HG03460 (cell line): ENCODE results near the gene CDK11B.
"Not testable (repeated sequence)": the region's sequence is repeated elsewhere in the genome, so short reads cannot be mapped to it uniquely, and the experiment has no call there.

Experiments
- ATAC-seq: cut with Tn5 transposase; IDR thresholded peaks from one replicate; pipeline ENCODE4 v1.9.1; 2021; ENCODE audit not compliant: unreplicated experiment

Gene CDK11B

DNA sequence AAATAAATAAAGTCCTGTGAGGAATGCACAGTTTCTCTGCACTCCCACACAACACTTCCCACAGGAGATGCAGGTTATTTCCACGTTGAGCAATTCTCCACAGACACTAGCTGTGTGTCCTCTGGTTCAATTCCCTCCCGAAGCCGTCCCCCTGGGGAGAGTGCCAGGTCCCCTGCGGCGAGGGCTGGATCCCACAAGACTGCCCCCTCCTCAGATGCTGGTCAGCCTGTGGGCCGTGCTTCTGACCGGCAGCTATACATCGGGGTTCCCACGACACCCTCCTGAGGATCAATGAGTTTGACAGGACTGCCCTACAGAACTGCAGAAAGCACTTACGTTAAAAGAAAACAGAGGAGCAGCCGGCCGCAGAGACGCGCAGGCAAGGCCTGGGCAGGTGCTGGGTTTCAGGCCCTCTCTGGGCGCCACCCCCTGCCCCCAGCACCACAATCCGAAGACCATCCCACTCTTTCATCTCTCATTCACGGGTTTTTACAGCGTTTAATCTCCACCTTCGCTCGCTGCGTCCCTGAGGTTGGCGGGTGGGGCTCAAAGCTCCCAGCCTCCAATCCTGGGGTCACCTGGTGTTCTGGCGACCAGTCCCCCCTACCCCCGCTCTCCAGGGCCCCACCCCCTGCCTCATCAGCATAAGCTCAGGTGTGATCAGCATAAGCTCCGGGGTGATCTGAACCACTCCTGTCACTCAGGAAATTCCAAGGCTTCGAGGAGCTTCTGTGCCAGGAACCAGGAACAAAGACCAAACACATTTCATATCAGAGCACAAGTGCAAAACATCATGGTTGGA, 24.5 kb upstream of the CDK11B start:
- no peak for ATAC-seq

DNA sequence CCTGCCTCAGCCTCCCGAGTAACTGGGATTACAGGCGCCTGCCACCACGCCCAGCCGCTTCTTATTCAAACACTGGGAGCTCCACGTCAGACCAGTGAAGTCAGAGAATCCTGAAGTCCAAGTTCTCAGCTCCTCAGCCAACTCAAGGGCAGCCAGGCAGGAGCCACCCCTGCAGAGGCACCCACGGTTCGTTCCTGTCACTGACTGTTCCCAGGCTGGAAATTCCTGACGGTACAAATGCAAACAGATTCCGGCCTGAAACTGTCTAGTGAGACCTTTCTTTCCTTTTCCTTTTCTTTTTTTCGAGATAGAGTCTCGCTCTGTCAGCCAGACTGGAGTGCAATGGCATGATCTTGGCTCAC, 22.1 kb upstream of the CDK11B start:
- no peak for ATAC-seq

DNA sequence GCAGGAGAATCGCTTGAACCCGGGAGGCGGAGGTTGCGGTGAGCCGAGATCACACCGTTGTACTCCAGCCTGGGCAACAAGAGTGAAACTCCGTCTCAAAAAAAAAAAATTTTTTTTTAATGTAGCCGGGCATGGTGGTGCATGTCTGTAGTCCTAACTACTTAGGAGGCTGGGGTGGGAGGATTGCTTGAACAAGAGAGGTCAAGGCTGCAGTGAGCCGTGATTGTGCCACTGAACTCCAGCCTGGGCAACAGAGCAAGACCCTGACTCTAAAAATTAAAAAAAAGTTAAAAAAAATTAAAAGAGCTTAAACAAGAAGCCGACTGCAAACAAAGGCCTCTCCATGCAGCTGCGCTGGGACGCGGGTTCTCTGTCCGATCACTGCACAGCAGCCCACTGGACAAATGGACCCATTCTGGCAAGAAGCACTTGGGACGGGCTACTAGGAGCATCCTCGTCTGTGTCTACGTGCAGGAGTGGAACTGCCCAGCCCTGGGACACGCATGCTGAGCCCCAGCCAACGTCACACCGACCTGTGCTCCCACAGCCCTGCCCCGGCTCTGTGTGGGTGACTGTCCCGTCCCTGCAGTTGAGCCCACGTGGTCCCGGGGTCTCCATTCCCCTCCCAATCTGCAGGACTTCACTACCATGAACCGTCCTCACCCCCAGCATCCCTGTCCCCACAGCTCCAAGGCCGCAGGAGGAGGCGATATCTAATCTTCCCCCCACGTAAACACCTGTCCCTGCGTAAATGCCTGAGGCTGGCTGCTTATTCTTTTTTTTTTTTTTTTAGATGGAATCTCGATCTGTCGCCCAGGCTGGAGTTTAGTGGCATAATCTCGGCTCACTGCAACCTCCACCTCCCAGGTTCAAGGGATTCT, 21.5 kb upstream of the CDK11B start:
- ATAC-seq, result no peak

DNA sequence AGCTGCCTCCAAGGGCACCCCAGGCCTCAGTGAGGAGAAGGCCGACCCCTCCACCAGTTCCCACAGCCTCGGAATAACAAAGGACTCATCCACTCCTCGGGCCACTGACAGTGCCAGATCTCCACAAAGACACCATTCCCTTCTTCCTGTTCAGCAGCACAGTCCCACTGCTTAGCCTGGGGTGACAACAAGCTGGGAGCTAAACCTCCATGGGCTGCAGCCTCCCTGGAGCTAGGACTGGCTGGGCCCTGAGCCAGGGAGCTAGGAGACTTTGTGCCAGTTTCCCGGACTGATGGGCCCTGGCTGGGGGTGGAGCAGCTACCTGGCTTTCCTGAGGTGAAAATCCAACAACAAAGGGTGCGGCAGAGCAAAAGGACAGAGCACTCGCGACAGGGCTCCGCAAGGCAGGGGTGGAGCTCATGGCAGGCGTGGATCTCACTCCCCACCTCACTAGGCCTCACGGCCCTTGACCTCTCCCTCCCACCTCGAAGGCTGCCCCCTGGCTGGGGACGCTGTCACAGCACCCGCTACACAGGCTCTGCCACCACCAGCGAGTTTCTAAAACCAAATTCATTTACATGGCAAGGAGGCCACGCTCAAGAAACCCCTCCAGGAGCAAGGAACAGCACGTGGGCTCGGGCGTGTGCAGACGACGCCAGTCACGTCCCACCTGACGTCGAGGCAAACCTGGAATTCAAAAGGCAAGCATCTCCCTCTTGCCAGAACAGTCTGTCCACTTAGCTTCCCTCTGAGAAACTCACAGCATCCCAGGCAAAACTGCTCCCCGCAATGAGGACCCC, 20.0 kb upstream of the CDK11B start:
- ATAC-seq, result no peak

DNA sequence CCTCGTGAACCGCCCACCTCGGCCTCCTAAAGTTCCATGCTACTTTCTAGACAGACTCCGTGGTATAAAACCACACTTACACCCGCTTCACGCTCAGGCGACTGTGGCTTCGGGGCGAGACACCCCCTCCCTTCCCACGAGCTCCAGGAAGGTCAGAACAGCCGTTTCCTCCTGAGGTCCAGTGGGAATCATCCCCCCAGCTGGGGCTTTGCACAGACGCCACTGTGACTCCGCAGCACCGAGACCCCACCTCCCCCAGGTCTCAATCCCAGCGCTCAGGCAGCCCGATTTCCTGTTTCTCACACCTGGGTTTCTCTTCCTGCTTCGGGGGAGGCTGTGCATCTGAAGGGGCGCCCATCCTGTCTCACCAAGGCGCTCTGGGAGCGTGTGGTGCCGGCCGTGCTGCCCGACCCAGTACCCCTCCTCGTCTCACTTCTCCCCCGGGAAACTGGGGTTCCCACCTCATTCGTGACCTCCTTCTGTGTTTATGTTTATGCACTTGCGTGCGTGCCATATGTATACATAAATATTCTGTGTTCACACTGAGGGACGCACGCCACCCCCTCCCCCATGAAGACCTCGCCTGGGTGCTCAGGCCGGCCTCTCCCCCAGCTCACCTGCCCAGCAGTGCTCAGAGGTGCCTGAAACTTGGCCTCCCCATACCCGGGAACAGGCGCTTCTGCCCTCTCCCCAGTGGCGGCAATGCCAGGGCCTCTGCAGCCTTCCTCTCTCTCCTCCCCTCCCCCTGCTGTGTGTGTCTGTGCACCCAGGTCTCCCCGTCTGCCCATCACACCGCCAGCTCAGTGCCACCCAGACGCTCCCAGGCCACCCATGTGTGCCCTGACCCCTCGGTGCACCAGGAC, 19.1 kb upstream of the CDK11B start:
- peak; percentile 72 for ATAC-seq

DNA sequence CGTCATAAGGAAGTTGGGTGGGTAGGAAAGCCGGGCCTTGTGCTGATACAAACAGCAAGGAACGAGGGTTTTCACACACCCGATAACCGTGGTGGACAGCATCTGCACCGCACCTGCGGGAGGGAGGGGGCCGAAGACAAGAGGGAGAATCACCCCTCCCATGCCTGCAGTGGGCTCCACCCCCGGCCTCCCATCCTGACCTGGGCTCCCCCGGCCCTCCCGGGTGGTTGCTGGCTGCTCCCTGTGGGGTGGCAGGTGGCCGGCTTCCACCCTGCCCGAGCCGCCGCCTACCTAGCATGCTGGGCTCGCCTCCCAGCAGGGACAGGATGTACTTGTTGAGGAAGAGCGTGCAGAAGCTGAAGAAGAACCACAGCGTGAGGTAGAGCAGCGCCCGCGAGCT, 17.3 kb upstream of the CDK11B start:
- not testable (repeated sequence) for ATAC-seq

DNA sequence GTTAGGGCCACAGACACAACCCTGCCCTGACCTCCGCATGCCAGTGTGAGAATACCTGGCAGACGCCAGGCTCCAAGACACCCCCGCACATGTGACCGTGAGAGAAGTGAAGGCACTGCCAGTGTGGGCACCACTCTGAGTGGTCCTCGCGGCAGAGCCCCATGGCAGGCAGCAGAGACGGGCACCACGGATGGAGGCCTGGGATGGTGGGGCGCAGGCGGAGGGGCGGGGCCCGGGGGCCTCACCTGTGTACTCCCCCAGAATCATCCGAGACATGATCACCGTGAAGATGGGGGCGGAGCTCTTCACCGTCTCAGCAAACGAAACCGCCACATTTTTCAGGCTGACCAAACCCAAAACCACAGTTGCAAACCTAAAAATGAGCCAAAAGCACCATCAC, 16.4 kb upstream of the CDK11B start:
- ATAC-seq, result not testable (repeated sequence)

DNA sequence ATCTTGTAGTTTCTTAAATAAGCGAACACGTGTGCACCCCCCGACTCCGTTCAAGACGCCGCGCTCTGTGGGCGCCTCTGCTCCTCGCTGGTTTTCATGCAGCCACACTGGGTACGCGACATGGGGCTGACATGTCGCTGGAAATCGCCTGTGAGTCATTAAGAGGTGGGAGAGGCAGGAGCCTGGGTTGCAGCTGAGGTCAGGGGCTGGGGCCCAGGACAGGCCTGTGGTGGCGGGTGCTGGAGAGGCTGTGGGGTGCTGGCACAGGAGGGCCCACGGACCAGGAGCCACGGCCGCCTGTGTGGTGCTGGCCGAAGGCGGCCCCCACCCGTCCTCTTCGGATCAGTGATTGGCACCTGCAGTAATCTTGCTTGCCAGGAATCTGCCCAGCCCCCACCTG, 16.0 kb upstream of the CDK11B start:
- ATAC-seq, result not testable (repeated sequence)

DNA sequence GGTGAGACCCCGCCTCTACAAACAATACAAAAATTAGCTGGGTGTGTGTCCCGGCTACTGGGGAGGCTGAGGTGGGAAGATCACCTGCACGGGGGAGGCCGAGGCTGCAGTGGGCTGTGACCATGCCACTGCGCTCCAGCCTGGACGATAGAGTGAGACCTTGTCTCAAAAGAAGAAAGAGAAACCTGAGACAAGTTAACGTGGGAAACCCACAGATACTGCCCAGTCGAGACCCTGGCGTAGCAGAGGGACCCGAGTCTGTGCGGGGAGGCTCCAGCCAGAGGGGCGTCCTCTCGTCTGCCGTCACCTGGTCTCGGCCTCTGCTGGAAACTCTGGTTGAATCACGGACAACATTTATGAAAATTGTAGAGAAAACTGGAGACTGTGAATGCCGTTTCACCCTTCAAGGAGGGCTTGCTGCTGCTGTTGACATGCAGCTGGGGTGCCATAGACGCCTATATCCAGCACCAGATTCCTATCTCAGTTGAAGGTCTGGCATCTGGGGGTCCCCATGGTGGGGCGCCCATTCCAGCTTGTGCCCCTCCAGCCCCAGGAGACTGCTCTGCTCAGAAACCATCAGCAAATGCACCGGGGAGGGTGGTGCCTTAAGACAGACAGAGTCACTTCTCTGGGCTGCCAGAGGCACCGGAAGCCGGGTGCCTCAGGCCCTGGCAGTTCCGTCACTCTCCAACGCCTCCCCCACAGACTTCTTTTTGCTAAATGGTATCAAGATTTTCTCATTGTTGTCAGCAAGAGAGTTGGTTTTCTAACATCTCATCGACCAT, 13.6 kb upstream of the CDK11B start:
- no peak for ATAC-seq

DNA sequence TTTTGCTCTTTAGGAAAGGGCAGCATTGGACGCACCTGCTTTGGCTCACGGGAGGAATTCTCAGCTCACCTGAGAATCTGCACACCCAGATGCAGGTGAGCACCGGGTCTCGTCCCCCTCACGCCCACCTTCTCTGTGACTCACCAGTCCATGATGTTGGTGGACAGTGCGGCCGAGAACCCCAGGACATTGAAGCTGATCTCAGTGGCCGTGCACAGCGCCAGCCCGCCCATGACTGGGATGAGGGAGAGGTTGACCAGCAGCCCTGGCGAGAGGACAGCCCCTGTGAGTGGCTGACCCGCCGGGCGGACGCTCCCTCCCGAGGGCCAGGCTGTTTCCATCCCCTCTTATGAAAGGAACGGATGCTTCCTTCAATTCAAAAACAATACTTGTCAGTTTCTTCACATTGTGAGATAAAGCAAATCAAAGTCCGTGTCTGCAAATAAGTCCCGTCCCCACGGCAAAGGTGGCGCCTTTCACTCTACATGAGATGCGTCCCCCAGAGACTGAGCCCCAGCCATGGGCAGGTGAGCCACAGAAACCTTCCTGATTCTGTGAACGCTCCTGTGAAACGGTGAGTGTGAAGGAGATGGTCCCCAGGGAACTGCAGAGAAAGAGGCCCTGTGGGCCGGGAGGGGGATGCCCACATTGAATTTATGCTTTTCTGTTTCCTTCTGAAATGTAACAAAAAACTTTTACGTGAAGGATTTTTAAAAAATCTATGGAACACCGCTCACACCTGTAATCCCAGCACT, 12.7 kb upstream of the CDK11B start:
- ATAC-seq, result no peak

DNA sequence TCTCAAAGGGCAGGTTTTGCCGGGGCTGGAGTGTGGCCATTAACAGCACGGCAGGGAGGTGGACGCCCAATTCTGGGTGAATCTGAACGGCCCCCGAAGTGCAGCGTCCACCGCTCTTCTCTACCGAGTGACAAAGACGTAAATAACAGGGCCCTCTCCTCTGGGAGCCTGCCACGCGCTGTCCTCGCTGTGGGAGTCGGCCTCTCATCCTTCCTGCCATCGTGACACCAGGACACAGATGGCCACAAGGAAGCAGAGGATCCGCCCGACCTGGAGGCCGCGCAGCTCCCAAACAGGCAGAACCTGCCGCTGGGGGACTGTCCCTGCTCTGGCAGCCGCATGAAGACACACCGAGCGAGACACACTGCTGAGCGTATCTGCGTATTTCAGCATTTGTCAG, 12.1 kb upstream of the CDK11B start:
- no peak for ATAC-seq

DNA sequence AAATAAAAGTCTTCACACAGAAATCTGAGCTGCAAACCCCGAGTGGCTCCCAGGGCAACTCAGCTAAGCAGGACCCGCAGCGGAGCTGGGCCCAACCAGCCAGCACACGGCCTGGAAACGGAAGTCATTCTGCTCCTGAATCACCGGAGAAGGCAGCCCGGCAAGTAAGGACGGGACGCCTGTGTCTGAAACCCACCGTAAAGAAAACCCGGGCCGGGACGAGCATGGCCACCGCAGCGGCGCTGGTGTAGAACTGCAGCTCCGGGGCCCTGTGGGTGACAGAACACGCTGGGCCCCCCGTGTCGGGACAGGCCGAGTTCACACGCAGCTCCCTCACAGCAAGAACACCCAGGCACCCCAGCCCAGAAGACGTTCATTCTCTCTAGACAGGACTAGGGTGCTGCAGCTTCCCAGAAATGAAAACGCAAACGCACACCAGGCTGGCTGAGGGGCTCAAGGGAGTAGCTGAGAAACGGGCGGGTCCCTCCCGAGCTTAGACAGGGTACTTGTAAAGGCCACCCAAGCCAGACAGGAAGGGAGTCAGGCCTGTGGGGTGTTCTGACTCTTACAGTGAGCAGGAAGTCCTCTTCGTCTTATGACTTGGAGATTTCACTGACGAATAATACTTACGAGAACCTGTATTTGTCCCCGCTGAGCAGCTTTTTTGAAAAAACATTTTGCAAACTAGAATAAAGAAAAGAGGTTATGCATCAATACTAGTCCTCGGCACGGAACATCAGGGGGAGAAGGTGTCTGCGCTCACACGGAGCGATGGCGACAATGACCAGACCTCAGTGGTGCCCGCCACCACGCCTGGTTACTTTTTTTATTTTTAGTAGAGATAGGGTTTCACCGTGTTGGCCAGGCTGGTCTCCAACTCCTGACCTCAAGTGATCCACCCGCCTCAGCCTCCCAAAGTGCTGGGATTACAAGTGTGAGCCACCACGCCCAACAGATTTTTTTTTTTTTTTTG, 10.9 kb upstream of the CDK11B start:
- no peak for ATAC-seq

DNA sequence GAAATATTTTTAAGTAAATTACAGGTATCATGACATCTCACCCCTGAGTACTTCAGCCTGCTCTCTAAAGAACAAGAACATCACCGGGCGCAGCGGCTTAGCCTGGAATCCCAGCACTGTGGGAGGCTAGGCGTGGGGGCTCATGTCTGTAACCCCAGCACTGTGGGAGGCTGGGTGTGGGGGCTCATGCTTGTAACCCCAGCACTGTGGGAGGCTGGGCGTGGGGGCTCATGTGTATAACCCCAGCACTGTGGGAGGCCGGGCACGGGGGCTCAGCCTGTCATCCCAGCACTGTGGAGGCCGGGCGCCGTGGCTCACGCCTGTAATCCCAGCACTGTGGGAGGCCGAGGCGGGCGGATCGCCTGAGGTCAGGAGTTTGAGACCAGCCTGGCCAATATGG, 7.7 kb upstream of the CDK11B start:
- no peak for ATAC-seq

DNA sequence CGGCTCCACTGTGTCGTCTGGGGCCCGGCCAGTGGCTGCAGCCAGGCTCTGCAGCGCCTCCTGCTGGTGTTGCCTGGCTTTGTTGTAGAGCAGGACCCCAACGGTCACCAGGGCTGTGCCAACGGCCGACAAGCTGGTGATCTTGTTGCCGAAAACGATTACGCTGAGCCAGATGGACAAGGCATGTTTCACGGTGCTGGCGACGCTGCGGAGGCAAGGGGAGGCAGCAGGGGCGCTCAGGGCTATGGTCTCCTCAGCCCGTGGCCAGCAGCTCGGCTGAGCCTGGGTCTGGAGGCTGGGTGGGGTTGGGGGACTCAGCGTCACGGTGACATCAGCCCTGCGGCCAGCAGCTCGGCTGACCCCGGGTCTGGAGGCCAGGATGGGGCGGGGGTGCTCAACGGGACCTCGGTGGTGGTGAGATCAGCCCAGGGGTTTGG, 7.0 kb upstream of the CDK11B start:
- ATAC-seq, result no peak

DNA sequence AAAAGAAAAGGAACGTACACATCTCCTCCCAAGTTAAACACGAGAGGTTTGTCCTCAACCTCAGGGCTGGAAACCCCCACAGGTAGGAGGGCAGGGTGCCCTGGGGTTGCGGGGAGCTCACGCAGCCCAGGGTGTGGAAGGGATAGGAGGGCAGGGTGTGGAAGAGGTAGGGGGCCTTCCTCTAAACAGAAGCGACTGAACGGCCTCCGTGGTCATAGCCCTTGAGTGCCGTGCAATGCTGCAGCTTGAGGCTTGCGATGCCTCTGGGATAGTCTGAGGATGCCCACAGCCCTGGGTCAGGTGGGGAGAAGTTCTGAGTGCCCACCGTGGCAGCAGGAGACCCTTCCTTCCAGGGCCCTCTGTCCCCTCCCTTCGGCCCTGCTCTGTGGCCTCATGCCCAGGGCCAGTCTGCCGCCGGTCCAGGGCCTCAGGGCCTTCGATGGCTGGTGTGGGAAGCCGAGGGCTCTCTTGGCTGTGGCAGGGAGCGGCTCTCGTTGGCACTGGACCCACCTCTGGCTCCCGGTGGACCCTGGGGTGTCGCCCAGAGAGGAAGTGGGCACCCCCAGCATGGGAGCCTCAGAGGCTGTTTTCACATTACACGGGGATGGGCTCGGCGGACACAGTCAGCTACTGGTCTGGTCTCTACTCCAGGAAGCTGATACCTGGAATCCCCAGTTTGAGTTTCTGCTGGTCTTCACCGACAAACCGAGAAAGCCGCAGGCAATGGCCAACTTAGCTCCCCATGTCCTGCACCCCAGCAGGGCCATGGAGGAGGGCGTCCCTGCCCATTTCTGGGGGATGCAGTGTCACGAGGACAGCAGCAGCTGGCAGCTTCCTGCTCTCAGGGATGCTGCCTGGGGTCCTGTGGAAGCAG, 6.4 kb upstream of the CDK11B start:
- ATAC-seq, result no peak

DNA sequence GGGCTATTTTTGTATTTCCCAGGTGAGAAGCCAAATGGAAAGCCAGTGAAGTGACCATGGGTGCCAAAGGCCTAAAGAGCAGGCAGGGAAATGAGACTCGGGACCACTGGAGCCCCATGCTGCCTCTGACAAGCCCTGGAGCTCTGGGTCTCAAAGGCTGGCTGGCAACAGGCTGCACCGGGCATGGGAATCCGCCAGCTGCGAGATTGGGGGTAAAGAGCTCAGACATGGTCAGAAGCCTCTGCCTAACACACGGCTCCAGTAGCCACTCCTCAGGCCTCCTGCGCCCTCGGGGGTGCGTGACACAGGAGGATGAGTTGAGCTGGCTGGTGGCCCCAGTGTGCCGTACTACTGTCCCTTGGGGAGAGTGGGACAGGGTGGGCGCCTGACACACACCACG, 5.5 kb upstream of the CDK11B start:
- ATAC-seq, result not testable (repeated sequence)
